ENCODE measurements around the gene ZNF112. TPM values are rescaled to one million over a fixed set of nuclear protein-coding genes. Genes with fewer than 3 reads are reported as not detected.

Gene ZNF112
- polyA plus RNA-seq, 3 donors: 0.03 TPM; not detected in 2

DNA sequence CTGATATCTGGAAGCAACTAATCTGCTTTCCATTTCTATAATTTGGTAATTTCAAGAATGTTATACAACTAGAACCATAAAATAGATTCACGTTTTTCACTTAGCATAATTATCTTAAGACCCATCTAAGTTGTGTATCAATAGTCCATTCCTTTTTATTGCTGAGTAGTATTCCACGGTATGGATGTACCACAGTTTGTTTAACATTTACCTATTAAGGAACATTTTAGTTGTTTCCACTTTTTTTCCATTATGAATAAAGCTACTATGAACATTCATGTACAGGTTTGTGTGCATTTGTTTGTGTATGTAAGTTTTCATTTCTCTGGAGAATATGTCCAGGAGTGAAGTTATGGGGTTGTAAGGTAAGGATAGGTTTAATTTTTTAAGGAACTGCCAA lies 18.3 kb upstream of the ZNF112 start:
- Histone ChIP-seq H3K9ac (ENCODE audit: insufficient read depth, low read length, poor library complexity, severe bottlenecking) (no peak overlapping the region), H3K36me3 (replicated peaks in 1 of 2; ENCODE audit: control insufficient read depth in 1 of 2, insufficient read depth in 2 of 2, low read length in 2 of 2) (no peaks in the 10 kb centered on the region), H3K79me2 (ENCODE audit: insufficient read depth, low read length) (no peaks in the 10 kb centered on the region), H3K4me1 (ENCODE audit: control insufficient read depth in 1 of 2, insufficient read depth in 2 of 2, low read length in 2 of 2) (no peaks in the 10 kb centered on the region), H4K20me1 (ENCODE audit: insufficient read depth, low read length) (no peaks in the 10 kb centered on the region), H2AFZ (ENCODE audit: insufficient read depth, low read depth, low read length, poor library complexity, severe bottlenecking) (no peak overlapping the region), H3K9me3 (replicated peaks in 1 of 2; ENCODE audit: control insufficient read depth in 1 of 2, insufficient read depth in 1 of 2, low read length in 2 of 2) (peaks cover 15 to 25% of the 10 kb centered on the region in 2 donors), H3K27ac (ENCODE audit: low read depth in 1 of 2, low read length in 2 of 2) (no peak overlapping the region), H3K4me3 (replicated peaks in 1 of 3; ENCODE audit: low read depth in 2 of 3, low read length in 3 of 3) (no peak overlapping the region), H3K4me2 (replicated peaks; ENCODE audit: extremely low read depth, low read length, poor library complexity, severe bottlenecking) (no peak overlapping the region), H3K27me3 (ENCODE audit: control insufficient read depth in 2 of 2, insufficient read depth in 2 of 2, low read length in 2 of 2) (no peaks in the 10 kb centered on the region)
- TF ChIP-seq, protein P1, sequence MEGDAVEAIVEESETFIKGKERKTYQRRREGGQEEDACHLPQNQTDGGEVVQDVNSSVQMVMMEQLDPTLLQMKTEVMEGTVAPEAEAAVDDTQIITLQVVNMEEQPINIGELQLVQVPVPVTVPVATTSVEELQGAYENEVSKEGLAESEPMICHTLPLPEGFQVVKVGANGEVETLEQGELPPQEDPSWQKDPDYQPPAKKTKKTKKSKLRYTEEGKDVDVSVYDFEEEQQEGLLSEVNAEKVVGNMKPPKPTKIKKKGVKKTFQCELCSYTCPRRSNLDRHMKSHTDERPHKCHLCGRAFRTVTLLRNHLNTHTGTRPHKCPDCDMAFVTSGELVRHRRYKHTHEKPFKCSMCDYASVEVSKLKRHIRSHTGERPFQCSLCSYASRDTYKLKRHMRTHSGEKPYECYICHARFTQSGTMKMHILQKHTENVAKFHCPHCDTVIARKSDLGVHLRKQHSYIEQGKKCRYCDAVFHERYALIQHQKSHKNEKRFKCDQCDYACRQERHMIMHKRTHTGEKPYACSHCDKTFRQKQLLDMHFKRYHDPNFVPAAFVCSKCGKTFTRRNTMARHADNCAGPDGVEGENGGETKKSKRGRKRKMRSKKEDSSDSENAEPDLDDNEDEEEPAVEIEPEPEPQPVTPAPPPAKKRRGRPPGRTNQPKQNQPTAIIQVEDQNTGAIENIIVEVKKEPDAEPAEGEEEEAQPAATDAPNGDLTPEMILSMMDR (IDR thresholded peaks at IDR 0.05): no peak
- Mint-ChIP-seq H3K4me1 (no peaks in the 10 kb centered on the region), H3K27me3 (ENCODE audit: low read depth in 3 of 3) (peaks cover 0 to 3% (median 1%) of the 10 kb centered on the region in 3 donors), H3K27ac (no peak overlapping the region), H3K36me3 (no peaks in the 10 kb centered on the region), H3K9me3 (peaks cover 10 to 57% (median 44%) of the 10 kb centered on the region in 7 donors), H3K4me3 (no peak overlapping the region)
- WGBS (ENCODE audit: insufficient coverage): no CpG with 5 or more reads among the region's 2 CpGs
- intact Hi-C loops (cut with micrococcal nuclease): no loop called here
- no peak for DNase-seq

DNA sequence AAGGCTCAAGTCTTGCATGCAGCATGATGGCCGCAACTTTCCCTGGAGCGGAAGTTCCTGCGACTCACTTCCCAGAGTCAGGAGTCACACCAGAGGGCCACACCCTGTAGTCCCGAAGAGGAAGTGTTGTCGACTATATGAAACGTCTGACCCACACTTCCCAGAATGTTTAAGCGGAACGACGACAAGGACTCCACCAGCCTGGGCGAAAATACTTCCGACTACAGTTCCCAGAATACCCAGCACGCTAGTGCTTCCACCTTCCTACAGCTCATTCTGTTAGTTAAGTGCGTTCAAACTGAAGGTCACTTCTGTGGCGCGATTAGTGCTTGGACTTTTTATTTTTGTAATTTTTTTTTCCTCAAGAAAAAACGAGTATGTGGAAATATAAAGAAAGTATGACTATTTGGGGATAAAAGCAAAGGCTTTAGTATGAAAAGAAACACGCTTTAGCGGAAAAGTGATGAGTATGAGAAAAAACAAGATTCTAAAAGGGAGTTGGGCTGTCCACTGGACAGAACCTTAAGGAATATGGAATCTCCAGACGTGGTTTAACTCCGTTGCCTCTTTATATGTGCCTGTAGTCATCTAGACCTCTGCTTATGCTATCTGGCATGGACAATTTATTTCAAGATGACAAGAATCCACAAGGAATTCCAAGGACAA lies 15.5 kb upstream of the ZNF112 start:
- Histone ChIP-seq H3K27me3 (ENCODE audit: control insufficient read depth in 2 of 2, insufficient read depth in 2 of 2, low read length in 2 of 2) (no peaks in the 10 kb centered on the region), H3K9me3 (replicated peaks in 1 of 2; ENCODE audit: control insufficient read depth in 1 of 2, insufficient read depth in 1 of 2, low read length in 2 of 2) (peaks cover 18 to 38% of the 10 kb centered on the region in 2 donors), H3K4me3 (replicated peaks in 1 of 3; ENCODE audit: low read depth in 2 of 3, low read length in 3 of 3) (no peak overlapping the region), H3K79me2 (ENCODE audit: insufficient read depth, low read length) (no peaks in the 10 kb centered on the region), H3K4me2 (replicated peaks; ENCODE audit: extremely low read depth, low read length, poor library complexity, severe bottlenecking) (no peak overlapping the region), H3K9ac (ENCODE audit: insufficient read depth, low read length, poor library complexity, severe bottlenecking) (no peak overlapping the region), H3K27ac (ENCODE audit: low read depth in 1 of 2, low read length in 2 of 2) (no peak overlapping the region), H4K20me1 (ENCODE audit: insufficient read depth, low read length) (no peaks in the 10 kb centered on the region), H3K4me1 (ENCODE audit: control insufficient read depth in 1 of 2, insufficient read depth in 2 of 2, low read length in 2 of 2) (no peaks in the 10 kb centered on the region), H3K36me3 (replicated peaks in 1 of 2; ENCODE audit: control insufficient read depth in 1 of 2, insufficient read depth in 2 of 2, low read length in 2 of 2) (no peaks in the 10 kb centered on the region), H2AFZ (ENCODE audit: insufficient read depth, low read depth, low read length, poor library complexity, severe bottlenecking) (no peak overlapping the region)
- Mint-ChIP-seq H3K27ac (no peak overlapping the region), H3K9me3 (peaks cover 11 to 55% (median 41%) of the 10 kb centered on the region in 7 donors), H3K4me3 (no peak overlapping the region), H3K4me1 (no peaks in the 10 kb centered on the region), H3K27me3 (ENCODE audit: low read depth in 3 of 3) (peaks cover 0 to 3% (median 2%) of the 10 kb centered on the region in 3 donors), H3K36me3 (no peaks in the 10 kb centered on the region)
- WGBS (ENCODE audit: insufficient coverage): 68% methylated on average over 9 of the region's 20 CpGs
- intact Hi-C loops (cut with micrococcal nuclease): no loop called here
- TF ChIP-seq, protein P1 (IDR thresholded peaks at IDR 0.05): no peak
- DNase-seq: no peak

Measured in CD14-positive monocyte (primary cell).